HFFc6 (cell line): ENCODE measurements around the gene FTCD. TPM values are rescaled to one million over a fixed set of nuclear protein-coding genes. Genes with fewer than 3 reads are reported as not detected.

Experiments used
- DNase-seq: peaks from one replicate; pipeline ENCODE4 v3.0.0-alpha.2; 2018
- H3K27ac Mint-ChIP-seq: 2 replicates; pipeline ENCODE4 v1.8.0; 2020; ENCODE audit warnings: mild to moderate bottlenecking, mixed read lengths
- H3K27me3 Mint-ChIP-seq: 2 replicates; pipeline ENCODE4 v1.8.0; 2021; ENCODE audit warnings: mild to moderate bottlenecking, moderate library complexity, mixed read lengths; ENCODE audit not compliant: insufficient read depth
- H3K36me3 Mint-ChIP-seq: 2 replicates; pipeline ENCODE4 v1.8.0; 2021; ENCODE audit warnings: low read depth, mixed read lengths
- H3K4me1 Mint-ChIP-seq: 2 replicates; pipeline ENCODE4 v1.8.0; 2020; ENCODE audit warnings: low read depth, mixed read lengths
- H3K4me3 Mint-ChIP-seq: 2 replicates; pipeline ENCODE4 v1.8.0; 2020; ENCODE audit warnings: mild to moderate bottlenecking, moderate library complexity, mixed read lengths
- H3K9me3 Mint-ChIP-seq: 2 replicates; pipeline ENCODE4 v1.8.0; 2020; ENCODE audit warnings: mild to moderate bottlenecking, mixed read lengths
- CTCF ChIP-seq: fragments of 200-600 bp; sonication (generic); IDR thresholded peaks from 2 replicates; pipeline ENCODE4 v1.5.0; 2021; ENCODE audit warnings: antibody characterized with exemption, mild to moderate bottlenecking
- total RNA-seq, 6 experiments: library from RNA; stranded (reverse); fragmentation: NEBNext Ultra II Directional; extraction: Animal tissue kit (Norgen Biotek cat#: 25700); gene quantifications; 2 replicates in 1 of 6; 3 replicates in 5 of 6; pipeline ENCODE4 v1.2.3, GENCODE V29; 2021

The FTCD gene
- total RNA-seq, 6 experiments from 2014 or later: 0.12 to 1.2 (median 0.17) TPM; not detected in 1

GRCh38 chr21:46136739-46137349 is 18.5 kb downstream of the FTCD start:
- DNase-seq: no peak
- Mint-ChIP-seq H3K27me3 (peaks cover 9% of the 10 kb centered on the region), H3K9me3 (peaks cover 7% of the 10 kb centered on the region; the same call in 1 of the 2 replicates), H3K4me1 (no peaks in the 10 kb centered on the region), H3K27ac (no peak overlapping the region), H3K36me3 (peaks cover 5% of the 10 kb centered on the region; the same call in 1 of the 2 replicates), H3K4me3 (no peak overlapping the region)
- no peak for TF ChIP-seq CTCF

- TF ChIP-seq CTCF: no peak
- Mint-ChIP-seq H3K27ac (no peak overlapping the region), H3K27me3 (peaks cover 9% of the 10 kb centered on the region), H3K4me3 (no peak overlapping the region), H3K4me1 (no peaks in the 10 kb centered on the region), H3K36me3 (peaks cover 5% of the 10 kb centered on the region; the same call in 1 of the 2 replicates), H3K9me3 (peaks cover 7% of the 10 kb centered on the region; the same call in 1 of the 2 replicates)
- DNase-seq: no peak
Observed at GRCh38 chr21:46135782-46136395, 19.5 kb downstream of the FTCD start.

- Mint-ChIP-seq H3K27me3 (peaks cover 8% of the 10 kb centered on the region), H3K27ac (no peak overlapping the region), H3K36me3 (peaks cover 30% of the 10 kb centered on the region), H3K9me3 (peaks cover 7% of the 10 kb centered on the region; the same call in 1 of the 2 replicates), H3K4me1 (no peaks in the 10 kb centered on the region), H3K4me3 (no peak overlapping the region)
- no peak for DNase-seq
- TF ChIP-seq CTCF: no peak
Observed at GRCh38 chr21:46131838-46132651, 23.3 kb downstream of the FTCD start.

GRCh38 chr21:46131588-46131837 is 23.9 kb downstream of the FTCD start:
- no peak for DNase-seq
- Mint-ChIP-seq H3K4me3 (no peak overlapping the region), H3K9me3 (peaks cover 7% of the 10 kb centered on the region; the same call in 1 of the 2 replicates), H3K27ac (no peak overlapping the region), H3K4me1 (no peaks in the 10 kb centered on the region), H3K27me3 (peaks cover 8% of the 10 kb centered on the region), H3K36me3 (peaks cover 30% of the 10 kb centered on the region)
- TF ChIP-seq CTCF: no peak

GRCh38 chr21:46130831-46131587 is 24.4 kb downstream of the FTCD start:
- Mint-ChIP-seq H3K27me3 (peaks cover 8% of the 10 kb centered on the region), H3K4me3 (no peak overlapping the region), H3K9me3 (peaks cover 7% of the 10 kb centered on the region; the same call in 1 of the 2 replicates), H3K36me3 (peaks cover 30% of the 10 kb centered on the region), H3K27ac (no peak overlapping the region), H3K4me1 (no peaks in the 10 kb centered on the region)
- no peak for DNase-seq
- no peak for TF ChIP-seq CTCF
